Activated T-cell treated with anti-CD3 and anti-CD28 coated beads, Interleukin-2, amount 50 U/mL, for 24 hours (primary cell): ENCODE measurements around the gene KLF15.

Source experiments
- DNase-seq: peaks from one replicate; pipeline ENCODE4 v3.0.0-alpha.2; 2020
- H3K27ac Mint-ChIP-seq: 2 replicates; pipeline ENCODE4 v1.8.0; 2020; ENCODE audit warnings: mild to moderate bottlenecking, mixed read lengths
- H3K27me3 Mint-ChIP-seq: 2 replicates; pipeline ENCODE4 v1.8.0; 2020; ENCODE audit warnings: mixed read lengths
- H3K36me3 Mint-ChIP-seq: 2 replicates; pipeline ENCODE4 v1.8.0; 2020; ENCODE audit warnings: low read depth, mixed read lengths
- H3K4me1 Mint-ChIP-seq: 2 replicates; pipeline ENCODE4 v1.8.0; 2020; ENCODE audit warnings: low read depth, mixed read lengths
- H3K4me3 Mint-ChIP-seq: 2 replicates; pipeline ENCODE4 v1.8.0; 2020; ENCODE audit warnings: mild to moderate bottlenecking, moderate library complexity, mixed read lengths
- H3K9me3 Mint-ChIP-seq: 2 replicates; pipeline ENCODE4 v1.8.0; 2020; ENCODE audit warnings: mixed read lengths

Gene KLF15

DNA sequence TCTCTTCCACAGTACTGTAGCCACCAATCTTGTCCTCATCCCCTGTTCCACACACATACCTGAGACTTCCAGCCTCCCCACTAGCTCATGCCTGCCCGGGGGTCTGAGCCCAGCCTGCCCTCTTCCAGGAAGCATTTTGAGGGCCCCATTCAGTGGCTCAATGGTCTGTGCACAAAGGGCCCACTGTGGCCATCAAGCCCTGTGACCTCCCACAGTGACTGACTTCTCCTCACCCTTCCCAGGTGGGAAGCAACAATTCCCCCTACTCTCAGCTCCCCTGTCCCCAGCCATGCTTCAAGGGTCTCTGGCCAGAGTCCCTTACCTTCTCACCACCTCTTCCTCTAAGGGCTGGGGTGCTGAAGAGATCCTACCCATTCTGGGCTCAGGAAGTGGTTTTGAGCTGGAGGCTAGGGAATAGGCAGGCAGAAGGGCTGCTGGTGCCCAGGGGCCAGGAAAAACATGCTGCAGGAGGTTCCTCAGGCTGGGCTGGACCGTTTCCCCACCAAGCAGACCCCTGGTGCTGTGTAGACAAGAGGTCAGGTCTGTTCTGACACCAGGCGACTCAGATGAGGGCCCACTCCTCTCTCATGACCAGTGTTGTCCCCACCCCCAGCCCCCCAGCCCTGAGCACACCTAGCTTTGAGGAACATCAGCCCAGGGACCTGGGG, 3.0 kb upstream of the KLF15 start:
- Mint-ChIP-seq H3K36me3 (no peaks in the 10 kb centered on the region), H3K4me3 (no peak overlapping the region), H3K27ac (no peak overlapping the region), H3K27me3 (peaks cover 52% of the 10 kb centered on the region), H3K4me1 (peaks cover 15% of the 10 kb centered on the region), H3K9me3 (no peaks in the 10 kb centered on the region)
- DNase-seq = no peak

DNA sequence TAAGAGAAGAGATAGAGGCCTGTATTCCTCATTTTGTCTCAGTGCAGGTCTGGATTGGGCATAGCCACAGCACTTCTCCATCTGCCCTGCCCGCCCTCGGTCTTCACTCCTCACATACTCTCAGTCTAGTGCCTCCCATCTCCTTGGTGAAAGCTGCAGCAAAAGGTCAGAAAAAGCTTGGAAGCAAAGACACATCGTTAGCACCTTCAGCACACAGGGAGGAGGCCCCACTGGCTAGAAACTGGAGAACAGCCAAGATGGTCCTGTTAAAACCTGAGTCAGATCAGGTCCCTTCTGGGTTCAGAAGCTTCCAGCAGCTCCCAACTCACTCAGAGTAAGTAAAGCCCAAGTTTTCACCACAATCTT, 1.6 kb upstream of the KLF15 start:
- H3K27ac Mint-ChIP-seq = no peak overlapping the region

GRCh38 chr3:126358038-126358815, 1.0 kb upstream of the KLF15 start:
- H3K4me1 Mint-ChIP-seq = peaks cover 15% of the 10 kb centered on the region
- no peaks in the 10 kb centered on the region for H3K36me3 Mint-ChIP-seq
- DNase-seq = no peak
- H3K9me3 Mint-ChIP-seq = no peaks in the 10 kb centered on the region
- H3K4me3 Mint-ChIP-seq = peak overlapping the region; percentile 78
- peaks cover 53% of the 10 kb centered on the region for H3K27me3 Mint-ChIP-seq
- no peak overlapping the region for H3K27ac Mint-ChIP-seq

More for the DNA sequence above, 1.6 kb upstream of the KLF15 start:
- Mint-ChIP-seq H3K4me1 (peaks cover 15% of the 10 kb centered on the region), H3K36me3 (no peaks in the 10 kb centered on the region), H3K4me3 (no peak overlapping the region), H3K9me3 (no peaks in the 10 kb centered on the region), H3K27me3 (peaks cover 53% of the 10 kb centered on the region)
- DNase-seq = no peak

- peak overlapping the region; percentile 76 for H3K4me3 Mint-ChIP-seq
- peaks cover 15% of the 10 kb centered on the region for H3K4me1 Mint-ChIP-seq
- no peaks in the 10 kb centered on the region for H3K9me3 Mint-ChIP-seq
- peaks cover 47% of the 10 kb centered on the region for H3K27me3 Mint-ChIP-seq
- peak; percentile 33 for DNase-seq
- no peaks in the 10 kb centered on the region for H3K36me3 Mint-ChIP-seq
- peak overlapping the region; percentile 51 for H3K27ac Mint-ChIP-seq
These were observed 589 bp downstream of the KLF15 start for GRCh38 chr3:126356373-126357264.

DNA sequence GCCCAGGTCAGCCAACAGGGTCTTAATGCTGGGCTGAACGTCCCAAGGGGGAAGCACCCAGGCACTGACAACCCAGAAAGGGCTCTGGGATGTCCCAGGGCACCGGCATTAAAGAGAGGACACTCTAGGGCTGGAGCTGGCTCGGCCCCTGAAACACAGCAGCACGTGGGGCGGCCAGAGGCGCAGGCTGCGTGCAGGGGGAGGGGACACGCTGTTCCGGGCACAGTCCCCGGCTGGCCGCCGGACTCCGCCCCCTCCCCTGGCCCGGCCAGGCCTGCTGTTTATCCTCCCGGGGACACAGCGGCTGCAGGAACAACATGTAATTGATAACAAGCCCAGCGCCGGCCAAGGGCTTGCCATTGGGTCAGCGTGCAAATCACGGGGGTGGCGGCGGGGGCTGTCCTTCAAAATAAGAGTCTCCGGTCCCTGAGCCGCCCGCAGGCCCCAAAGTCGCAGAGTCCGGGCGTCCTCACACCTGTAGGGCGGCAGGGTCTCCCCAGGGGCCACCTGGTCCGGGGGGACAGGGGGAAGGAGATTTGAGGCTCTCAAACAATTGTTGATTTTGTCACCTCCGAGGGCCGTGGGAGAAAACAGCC, 1.3 kb downstream of the KLF15 start:
- Mint-ChIP-seq H3K27me3 (peaks cover 43% of the 10 kb centered on the region), H3K4me3 (peak overlapping the region; percentile 76), H3K36me3 (no peaks in the 10 kb centered on the region), H3K27ac (peak overlapping the region; percentile 51), H3K4me1 (peaks cover 15% of the 10 kb centered on the region), H3K9me3 (no peaks in the 10 kb centered on the region)
- DNase-seq = peak; percentile 39

GRCh38 chr3:126355251-126355650, 2.0 kb downstream of the KLF15 start:
- peaks cover 40% of the 10 kb centered on the region for H3K27me3 Mint-ChIP-seq
- H3K36me3 Mint-ChIP-seq = no peaks in the 10 kb centered on the region
- DNase-seq = no peak
- no peak overlapping the region for H3K27ac Mint-ChIP-seq
- peaks cover 15% of the 10 kb centered on the region for H3K4me1 Mint-ChIP-seq
- no peak overlapping the region for H3K4me3 Mint-ChIP-seq
- no peaks in the 10 kb centered on the region for H3K9me3 Mint-ChIP-seq

DNA sequence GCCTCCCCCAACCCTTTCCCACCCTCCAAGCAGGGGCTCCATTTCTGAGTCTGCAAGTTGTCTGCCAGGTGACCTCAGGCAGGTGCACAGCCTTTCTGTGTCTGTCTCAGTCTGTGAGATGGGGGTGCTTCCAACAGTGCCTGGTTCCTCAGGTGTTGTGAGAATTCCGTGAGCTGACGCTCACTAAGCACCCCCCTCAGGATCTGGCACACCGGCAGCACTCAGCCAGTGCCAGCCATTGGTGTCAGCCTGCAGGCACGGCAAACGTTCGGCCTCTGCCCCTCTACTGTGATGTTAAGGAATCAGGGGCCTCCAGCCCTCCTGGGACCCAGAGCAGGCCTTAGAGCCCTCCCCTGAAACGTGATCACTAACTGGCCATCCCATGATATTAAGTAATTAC, 2.4 kb downstream of the KLF15 start:
- no peak for DNase-seq
- peaks cover 35% of the 10 kb centered on the region for H3K27me3 Mint-ChIP-seq
- no peaks in the 10 kb centered on the region for H3K36me3 Mint-ChIP-seq
- peaks cover 15% of the 10 kb centered on the region for H3K4me1 Mint-ChIP-seq
- no peak overlapping the region for H3K27ac Mint-ChIP-seq
- no peak overlapping the region for H3K4me3 Mint-ChIP-seq
- no peaks in the 10 kb centered on the region for H3K9me3 Mint-ChIP-seq

DNA sequence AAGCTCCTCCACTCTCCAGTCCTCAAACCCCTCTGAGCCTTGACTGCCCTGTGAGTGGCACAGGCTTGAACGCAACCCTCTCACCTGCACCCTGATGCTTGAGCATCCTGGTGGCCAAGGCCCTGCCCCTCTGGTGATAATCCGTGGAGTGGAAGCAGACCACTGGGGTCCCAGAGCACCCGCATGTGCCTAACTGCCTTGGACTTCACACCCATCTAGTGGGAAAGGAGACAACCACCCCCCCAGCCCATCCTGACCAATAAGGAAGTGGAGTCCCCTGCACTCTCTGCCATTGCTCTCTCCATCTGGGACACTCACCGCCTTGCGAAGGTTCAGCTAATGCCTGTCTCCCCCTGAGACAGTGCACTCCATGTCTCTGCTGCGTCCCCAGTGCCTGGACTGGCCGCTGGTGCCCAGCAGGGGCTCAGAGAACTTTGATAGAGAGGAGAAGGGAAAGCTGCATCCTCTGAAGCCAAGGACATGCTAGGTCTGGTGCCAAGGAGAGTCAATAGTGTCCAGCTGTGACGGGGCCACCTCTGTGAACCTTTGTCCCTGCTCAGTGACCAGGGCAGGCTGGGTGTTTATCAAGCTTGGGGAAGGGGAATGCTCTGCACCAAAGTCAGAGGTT, 3.4 kb downstream of the KLF15 start:
- DNase-seq = no peak
- H3K27me3 Mint-ChIP-seq = peaks cover 27% of the 10 kb centered on the region
- no peaks in the 10 kb centered on the region for H3K9me3 Mint-ChIP-seq
- H3K27ac Mint-ChIP-seq = no peak overlapping the region
- no peaks in the 10 kb centered on the region for H3K36me3 Mint-ChIP-seq
- no peak overlapping the region for H3K4me3 Mint-ChIP-seq
- peaks cover 15% of the 10 kb centered on the region for H3K4me1 Mint-ChIP-seq

DNA sequence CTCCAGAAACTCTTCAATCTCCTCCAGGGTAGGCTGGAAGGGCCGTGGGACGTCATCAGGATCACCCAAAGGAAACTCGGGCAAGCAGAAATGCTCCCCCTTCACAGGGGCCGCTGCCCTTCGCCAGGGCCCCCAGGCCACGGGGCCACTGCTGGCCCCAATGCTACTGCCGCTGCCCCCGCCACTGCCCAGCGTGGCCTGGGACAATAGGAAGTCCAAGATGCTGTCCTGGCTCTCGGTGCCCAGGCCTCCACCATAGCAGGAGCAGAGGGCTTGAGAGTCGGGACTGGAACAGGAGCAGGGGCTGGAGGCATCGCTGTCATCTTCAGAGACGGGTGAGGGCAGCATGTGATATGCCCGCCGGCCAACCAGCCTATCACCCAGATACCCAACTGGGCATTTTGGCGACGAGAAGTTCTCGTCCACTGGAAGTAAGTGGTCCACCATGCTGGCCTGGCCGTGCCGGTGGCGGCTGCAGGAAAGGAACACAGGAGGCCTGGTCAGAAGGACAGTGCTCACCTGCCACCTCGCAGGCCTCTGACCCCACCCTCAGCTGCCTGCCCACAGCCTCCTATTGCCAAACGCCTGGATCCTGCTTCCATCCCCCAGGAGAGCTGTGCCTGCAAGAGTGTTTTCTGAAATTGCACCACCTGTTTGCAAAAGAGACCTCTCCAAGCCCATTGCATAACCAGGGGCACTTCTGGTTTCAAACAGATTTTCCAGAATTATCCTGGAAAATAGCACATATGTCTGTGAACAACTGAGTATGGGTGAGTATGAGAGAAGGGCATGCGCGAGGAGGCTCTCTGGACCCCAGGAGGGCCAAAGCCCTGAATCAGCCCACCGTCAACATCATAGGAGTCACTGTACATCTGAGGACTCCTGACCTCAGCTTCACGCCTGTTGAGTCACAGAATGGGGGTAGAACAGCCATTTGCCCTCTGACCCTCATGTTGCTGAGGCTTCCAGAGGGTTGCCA, 4.4 kb downstream of the KLF15 start:
- no peak overlapping the region for H3K27ac Mint-ChIP-seq

GRCh38 chr3:126351771-126352475, 5.3 kb downstream of the KLF15 start:
- H3K4me3 Mint-ChIP-seq = no peak overlapping the region
- peaks cover 7% of the 10 kb centered on the region for H3K4me1 Mint-ChIP-seq
- H3K9me3 Mint-ChIP-seq = no peaks in the 10 kb centered on the region
- H3K36me3 Mint-ChIP-seq = no peaks in the 10 kb centered on the region
- no peak for DNase-seq
- H3K27ac Mint-ChIP-seq = no peak overlapping the region
- peaks cover 13% of the 10 kb centered on the region for H3K27me3 Mint-ChIP-seq

More for the DNA sequence above, 4.4 kb downstream of the KLF15 start:
- H3K9me3 Mint-ChIP-seq = no peaks in the 10 kb centered on the region
- no peak overlapping the region for H3K4me3 Mint-ChIP-seq
- H3K27me3 Mint-ChIP-seq = peaks cover 17% of the 10 kb centered on the region
- peaks cover 10% of the 10 kb centered on the region for H3K4me1 Mint-ChIP-seq
- DNase-seq = no peak
- H3K36me3 Mint-ChIP-seq = no peaks in the 10 kb centered on the region

DNA sequence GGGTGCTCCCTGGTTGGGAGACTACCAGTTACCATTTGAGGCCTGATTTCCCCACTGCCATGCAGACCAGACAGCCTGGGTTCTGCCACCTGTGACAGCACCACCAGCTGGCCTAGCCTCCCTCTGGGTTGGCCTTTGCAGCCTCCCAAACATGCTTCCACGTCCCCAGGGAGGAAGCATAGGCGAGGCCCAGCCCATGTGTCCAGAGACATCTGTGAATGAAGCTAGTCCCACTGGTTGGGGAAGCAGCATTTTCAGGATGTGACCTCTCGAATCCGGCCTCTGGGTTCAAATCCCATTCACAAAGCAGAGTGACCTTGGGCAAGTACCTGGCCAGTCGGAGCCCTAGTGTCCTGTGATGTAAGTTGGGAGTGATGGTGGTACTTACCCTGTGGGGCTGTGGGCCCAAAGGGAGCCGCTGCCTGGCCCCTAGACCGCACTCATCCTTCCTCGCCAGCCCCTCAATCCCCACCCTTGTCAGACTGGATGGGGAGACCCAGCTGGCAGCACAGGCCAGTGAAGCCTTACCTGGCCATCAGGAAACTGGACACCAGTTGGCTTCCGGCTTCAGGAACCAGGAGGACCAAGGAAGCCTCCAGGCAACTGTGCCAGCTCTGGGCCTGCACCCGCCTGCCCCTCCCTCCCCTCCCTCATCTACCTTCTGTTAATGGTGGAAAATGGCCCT, 6.0 kb downstream of the KLF15 start:
- peaks cover 4% of the 10 kb centered on the region for H3K4me1 Mint-ChIP-seq
- H3K27me3 Mint-ChIP-seq = peaks cover 9% of the 10 kb centered on the region
- no peaks in the 10 kb centered on the region for H3K36me3 Mint-ChIP-seq
- H3K4me3 Mint-ChIP-seq = no peak overlapping the region
- H3K9me3 Mint-ChIP-seq = no peaks in the 10 kb centered on the region
- no peak for DNase-seq
- no peak overlapping the region for H3K27ac Mint-ChIP-seq

DNA sequence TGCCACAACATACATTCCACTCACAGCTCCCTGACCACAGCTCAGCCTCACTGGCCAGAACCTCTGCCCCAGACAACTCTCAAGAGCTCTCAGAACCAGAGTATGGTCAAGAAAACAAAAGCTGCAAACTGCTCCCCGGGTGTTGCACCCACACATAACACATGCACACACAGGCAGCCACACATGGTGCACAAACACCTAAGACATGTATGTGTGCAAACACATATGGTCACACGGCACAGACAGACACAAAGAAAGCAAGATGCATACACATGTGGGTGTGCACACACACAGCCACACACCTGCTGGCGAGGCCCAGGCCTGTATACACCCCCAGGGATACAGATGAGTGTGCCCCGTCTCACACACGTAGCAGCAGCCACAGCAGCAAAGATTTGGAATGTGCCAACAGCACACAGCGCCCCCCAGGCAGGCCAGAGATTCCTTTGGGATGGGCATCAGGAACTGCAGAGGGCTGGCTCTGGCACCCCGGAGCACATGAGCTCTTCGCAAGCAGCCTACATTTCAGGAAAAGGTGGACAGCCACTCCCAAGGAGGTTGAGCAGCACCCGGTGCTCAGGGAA, 6.6 kb downstream of the KLF15 start:
- no peak overlapping the region for H3K27ac Mint-ChIP-seq
- H3K4me1 Mint-ChIP-seq = peaks cover 2% of the 10 kb centered on the region
- DNase-seq = no peak
- no peaks in the 10 kb centered on the region for H3K9me3 Mint-ChIP-seq
- peaks cover 5% of the 10 kb centered on the region for H3K27me3 Mint-ChIP-seq
- no peaks in the 10 kb centered on the region for H3K36me3 Mint-ChIP-seq
- no peak overlapping the region for H3K4me3 Mint-ChIP-seq
